ENCODE data around the gene GATM. TPM values are rescaled to one million over a fixed set of nuclear protein-coding genes. Genes with fewer than 3 reads are reported as not detected.

Gene GATM
- polyA plus RNA-seq, 1 experiment = 0.07 TPM

GRCh38 chr15:45402955-45403877, 24.9 kb upstream of the GATM start:
- Histone ChIP-seq H3K27me3 (ENCODE audit: control insufficient read depth, insufficient read depth, low read length) (no peaks in the 10 kb centered on the region), H3K4me3 (ENCODE audit: low read depth, low read length) (peak overlapping the region; percentile 87), H3K9me3 (ENCODE audit: control insufficient read depth, insufficient read depth, low read length) (no peaks in the 10 kb centered on the region; the same call in 1 of the 2 replicates), H3K27ac (ENCODE audit: low read depth, low read length) (no peak overlapping the region)
- DNase-seq (ENCODE audit: low read depth, low spot score) = no peak
- ChIA-PET CTCF (interaction anchor here (1.0 to 11.2 kb wide), 10 partner anchors 26 to 285 kb away, joined by 3 to 202 read pairs (median 7); no protein-coding TSS in a partner anchor), POLR2A (interaction anchor here (1.4 to 1.7 kb wide), 4 partner anchors 184 to 240 kb away, joined by 4 to 10 read pairs (median 6); partner anchors contain the start of gene BLOC1S6)
- TF ChIP-seq, protein P1, sequence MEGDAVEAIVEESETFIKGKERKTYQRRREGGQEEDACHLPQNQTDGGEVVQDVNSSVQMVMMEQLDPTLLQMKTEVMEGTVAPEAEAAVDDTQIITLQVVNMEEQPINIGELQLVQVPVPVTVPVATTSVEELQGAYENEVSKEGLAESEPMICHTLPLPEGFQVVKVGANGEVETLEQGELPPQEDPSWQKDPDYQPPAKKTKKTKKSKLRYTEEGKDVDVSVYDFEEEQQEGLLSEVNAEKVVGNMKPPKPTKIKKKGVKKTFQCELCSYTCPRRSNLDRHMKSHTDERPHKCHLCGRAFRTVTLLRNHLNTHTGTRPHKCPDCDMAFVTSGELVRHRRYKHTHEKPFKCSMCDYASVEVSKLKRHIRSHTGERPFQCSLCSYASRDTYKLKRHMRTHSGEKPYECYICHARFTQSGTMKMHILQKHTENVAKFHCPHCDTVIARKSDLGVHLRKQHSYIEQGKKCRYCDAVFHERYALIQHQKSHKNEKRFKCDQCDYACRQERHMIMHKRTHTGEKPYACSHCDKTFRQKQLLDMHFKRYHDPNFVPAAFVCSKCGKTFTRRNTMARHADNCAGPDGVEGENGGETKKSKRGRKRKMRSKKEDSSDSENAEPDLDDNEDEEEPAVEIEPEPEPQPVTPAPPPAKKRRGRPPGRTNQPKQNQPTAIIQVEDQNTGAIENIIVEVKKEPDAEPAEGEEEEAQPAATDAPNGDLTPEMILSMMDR (IDR thresholded peaks at IDR 0.05; ENCODE audit: low read depth, low read length) = no peak

DNA sequence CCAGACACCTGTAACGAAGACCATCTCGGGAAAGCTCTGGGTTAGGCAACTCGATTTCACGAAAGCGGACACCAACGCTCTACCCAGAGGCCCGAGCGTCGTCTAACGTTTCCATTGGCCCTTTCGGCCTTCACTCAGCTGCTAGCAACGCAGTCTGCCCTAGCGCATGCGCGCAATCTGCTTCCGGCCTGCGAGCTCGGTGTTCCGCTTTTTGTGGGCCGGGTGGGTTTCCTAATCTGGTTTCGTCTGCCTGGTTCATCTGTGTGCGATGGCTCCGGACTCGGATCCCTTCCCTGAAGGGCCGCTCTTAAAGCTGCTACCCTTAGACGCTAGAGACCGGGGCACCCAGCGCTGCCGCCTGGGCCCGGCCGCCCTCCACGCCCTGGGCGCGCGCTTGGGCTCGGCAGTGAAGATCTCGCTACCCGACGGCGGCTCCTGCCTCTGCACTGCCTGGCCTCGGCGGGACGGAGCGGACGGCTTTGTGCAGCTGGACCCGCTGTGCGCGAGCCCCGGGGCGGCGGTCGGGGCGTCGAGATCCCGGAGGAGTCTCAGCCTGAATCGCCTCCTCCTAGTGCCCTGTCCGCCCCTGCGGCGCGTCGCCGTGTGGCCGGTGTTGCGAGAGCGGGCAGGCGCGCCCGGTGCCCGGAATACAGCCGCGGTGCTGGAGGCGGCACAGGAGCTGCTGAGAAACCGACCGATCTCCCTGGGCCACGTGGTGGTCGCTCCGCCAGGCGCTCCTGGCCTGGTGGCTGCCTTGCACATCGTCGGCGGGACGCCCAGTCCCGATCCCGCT, 24.0 kb upstream of the GATM start:
- peak overlapping the region; percentile 87 for H3K4me3 ChIP-seq (ENCODE audit: low read depth, low read length)
- peak overlapping the region; percentile 53 for H3K27ac ChIP-seq (ENCODE audit: low read depth, low read length)
- peak; percentile 98 for DNase-seq (ENCODE audit: low read depth, low spot score)
- TF ChIP-seq, protein P1 (IDR thresholded peaks at IDR 0.05; ENCODE audit: low read depth, low read length) = no peak
- POLR2A ChIA-PET = interaction anchor here (0.6 to 1.7 kb wide), 7 partner anchors 123 to 243 kb away, joined by 3 to 10 read pairs (median 4); partner anchors contain the start of gene BLOC1S6
- H3K27me3 ChIP-seq (ENCODE audit: control insufficient read depth, insufficient read depth, low read length) = peaks cover 3% of the 10 kb centered on the region
- H3K9me3 ChIP-seq (ENCODE audit: control insufficient read depth, insufficient read depth, low read length) = no peaks in the 10 kb centered on the region; the same call in 1 of the 2 replicates
- CTCF ChIA-PET = interaction anchor here (0.6 to 11.2 kb wide), 11 partner anchors 16 to 284 kb away, joined by 3 to 202 read pairs (median 7); no protein-coding TSS in a partner anchor

GRCh38 chr15:45401665-45402161, 23.4 kb upstream of the GATM start:
- no peaks in the 10 kb centered on the region; the same call in 1 of the 2 replicates for H3K9me3 ChIP-seq (ENCODE audit: control insufficient read depth, insufficient read depth, low read length)
- no peak overlapping the region for H3K27ac ChIP-seq (ENCODE audit: low read depth, low read length)
- POLR2A ChIA-PET = interaction anchor here (0.6 to 1.7 kb wide), 7 partner anchors 122 to 244 kb away, joined by 3 to 10 read pairs (median 4); partner anchors contain the start of gene BLOC1S6
- TF ChIP-seq, protein P1 (IDR thresholded peaks at IDR 0.05; ENCODE audit: low read depth, low read length) = no peak
- CTCF ChIA-PET = interaction anchor here (0.6 to 11.2 kb wide), 12 partner anchors 16 to 284 kb away, joined by 3 to 202 read pairs (median 6); no protein-coding TSS in a partner anchor
- peak overlapping the region; percentile 87 for H3K4me3 ChIP-seq (ENCODE audit: low read depth, low read length)
- DNase-seq (ENCODE audit: low read depth, low spot score) = no peak
- peaks cover 3% of the 10 kb centered on the region for H3K27me3 ChIP-seq (ENCODE audit: control insufficient read depth, insufficient read depth, low read length)

DNA sequence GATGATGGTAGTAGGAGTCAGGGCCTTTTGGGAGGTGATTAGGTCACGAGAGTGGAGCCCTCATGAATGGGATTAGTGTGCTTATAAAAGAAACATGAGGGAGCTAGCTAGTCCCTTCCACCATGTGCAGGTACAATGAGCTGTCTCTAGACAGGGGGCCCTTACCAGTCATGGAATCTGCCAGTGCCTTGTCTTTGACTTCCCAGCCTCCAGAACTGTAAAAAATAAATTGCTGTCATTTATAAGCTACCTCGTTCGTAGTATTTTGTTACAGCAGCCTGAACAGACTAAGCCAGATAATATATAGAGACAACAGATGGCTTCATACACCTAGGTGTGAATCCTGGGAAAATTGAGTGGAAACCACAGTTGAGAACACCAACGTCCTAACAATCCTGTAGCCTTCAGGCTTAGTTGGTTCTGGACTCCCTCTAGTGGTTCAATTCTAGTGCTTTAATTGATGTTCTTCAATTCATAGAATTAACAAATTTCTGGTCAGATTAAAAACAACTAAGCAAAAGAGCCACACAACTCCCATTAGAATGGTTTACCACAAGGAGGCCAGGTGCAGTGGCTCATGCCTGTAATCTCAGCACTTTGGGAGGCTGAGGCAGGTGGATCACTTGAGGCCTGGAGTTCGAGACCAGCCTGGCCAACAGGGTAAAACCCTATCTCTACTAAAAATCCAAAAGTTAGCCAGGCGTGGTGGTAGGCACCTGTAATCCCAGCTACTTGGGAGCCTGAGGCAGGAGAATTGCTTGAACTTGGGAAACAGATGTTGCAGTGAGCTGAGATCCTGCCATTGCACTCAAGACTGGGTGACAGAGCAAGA, 21.3 kb upstream of the GATM start:
- H3K27ac ChIP-seq (ENCODE audit: low read depth, low read length) = no peak overlapping the region
- CTCF ChIA-PET = interaction anchor here (0.5 to 11.2 kb wide), 32 partner anchors 9 to 281 kb away, joined by 3 to 202 read pairs (median 4); partner anchors contain the start of gene GATM
- no peak overlapping the region for H3K4me3 ChIP-seq (ENCODE audit: low read depth, low read length)
- H3K9me3 ChIP-seq (ENCODE audit: control insufficient read depth, insufficient read depth, low read length) = no peaks in the 10 kb centered on the region; the same call in 1 of the 2 replicates
- POLR2A ChIA-PET = no interaction called here
- no peak for DNase-seq (ENCODE audit: low read depth, low spot score)
- TF ChIP-seq, protein P1 (IDR thresholded peaks at IDR 0.05; ENCODE audit: low read depth, low read length) = peak; percentile 77
- H3K27me3 ChIP-seq (ENCODE audit: control insufficient read depth, insufficient read depth, low read length) = peaks cover 3% of the 10 kb centered on the region

Measured in AG04450 (cell line).